CD14-positive monocyte (primary cell): Measurements from ENCODE around the gene RGMA. TPM values are rescaled to one million over a fixed set of nuclear protein-coding genes. Genes with fewer than 3 reads are reported as not detected.

Experiments
- DNase-seq, 3 donors: peaks; one replicate each; pipeline ENCODE4 v3.0.0-alpha.2; 2011 to 2022
- H2AFZ ChIP-seq: 2 replicates; pipeline ENCODE4 v1.6.0; 2012; ENCODE audit warnings: mild to moderate bottlenecking, low read depth, low read length, inconsistent platforms; ENCODE audit not compliant: insufficient read depth, poor library complexity, severe bottlenecking
- H3K27ac ChIP-seq, 2 donors: 1 replicate in 1 of 2; 2 replicates in 1 of 2; pipeline ENCODE4 v1.5.1; 2012 to 2013; ENCODE audit warnings: low read length in 2 of 2, control low read depth in 1 of 2, inconsistent platforms in 1 of 2, low read depth in 1 of 2, mild to moderate bottlenecking in 1 of 2
- H3K27me3 ChIP-seq, 2 donors: one replicate each; pipeline versions ENCODE4 v1.6.0 to v1.6.1; 2011 to 2013; ENCODE audit warnings: low read length in 2 of 2; ENCODE audit not compliant: control insufficient read depth in 2 of 2, insufficient read depth in 2 of 2
- H3K36me3 ChIP-seq, 2 donors: replicated peaks in 1 of 2; 1 replicate in 1 of 2; 2 replicates in 1 of 2; pipeline versions ENCODE4 v1.5.1 to v1.6.1; 2012 to 2013; ENCODE audit warnings: low read length in 2 of 2, control low read depth in 1 of 2, inconsistent platforms in 1 of 2, mild to moderate bottlenecking in 1 of 2; ENCODE audit not compliant: insufficient read depth in 2 of 2, control insufficient read depth in 1 of 2
- H3K4me1 ChIP-seq, 2 donors: 1 replicate in 1 of 2; 2 replicates in 1 of 2; pipeline versions ENCODE4 v1.5.1 to v1.6.1; 2012 to 2013; ENCODE audit warnings: low read length in 2 of 2, control low read depth in 1 of 2, inconsistent platforms in 1 of 2, mild to moderate bottlenecking in 1 of 2, moderate library complexity in 1 of 2; ENCODE audit not compliant: insufficient read depth in 2 of 2, control insufficient read depth in 1 of 2
- H3K4me2 ChIP-seq: replicated peaks from 2 replicates; pipeline ENCODE3; 2012; ENCODE audit warnings: low read length, moderate library complexity, mild to moderate bottlenecking; ENCODE audit not compliant: poor library complexity, severe bottlenecking; ENCODE audit errors: extremely low read depth
- H3K4me3 ChIP-seq, 3 experiments: fragments of 200-600 bp in 1 of 3; sonication (generic) in 1 of 3; replicated peaks in 1 of 3; 1 replicate in 2 of 3; 2 replicates in 1 of 3; pipeline ENCODE4 v1.5.1; 2011 to 2013; ENCODE audit warnings: low read length in 3 of 3, mild to moderate bottlenecking in 3 of 3, control low read depth in 2 of 3, low read depth in 2 of 3, inconsistent platforms in 1 of 3, moderate library complexity in 1 of 3
- H3K79me2 ChIP-seq: 2 replicates; pipeline ENCODE4 v1.6.0; 2012; ENCODE audit warnings: mild to moderate bottlenecking, control low read depth, inconsistent platforms, low read length, moderate library complexity; ENCODE audit not compliant: insufficient read depth
- H3K9ac ChIP-seq: 2 replicates; pipeline ENCODE4 v1.6.0; 2017; ENCODE audit warnings: low read length, mild to moderate bottlenecking; ENCODE audit not compliant: insufficient read depth, poor library complexity, severe bottlenecking
- H3K9me3 ChIP-seq, 2 donors: replicated peaks in 1 of 2; 1 replicate in 1 of 2; 2 replicates in 1 of 2; pipeline versions ENCODE4 v1.5.1 to v1.6.1; 2012 to 2013; ENCODE audit warnings: low read length in 2 of 2, control low read depth in 1 of 2; ENCODE audit not compliant: control insufficient read depth in 1 of 2, insufficient read depth in 1 of 2
- H4K20me1 ChIP-seq: 2 replicates; pipeline ENCODE4 v1.6.0; 2012; ENCODE audit warnings: mild to moderate bottlenecking, low read length, control low read depth, moderate library complexity; ENCODE audit not compliant: insufficient read depth
- H3K27ac Mint-ChIP-seq, 7 donors: one replicate each; pipeline ENCODE4 v1.8.0; 2020; ENCODE audit warnings: mild to moderate bottlenecking in 7 of 7, mixed read lengths in 7 of 7, moderate library complexity in 6 of 7, inconsistent platforms in 2 of 7
- H3K27me3 Mint-ChIP-seq, 3 donors: one replicate each; pipeline ENCODE4 v1.8.0; 2021 to 2022; ENCODE audit warnings: low read depth in 3 of 3, mild to moderate bottlenecking in 3 of 3, mixed read lengths in 3 of 3, moderate library complexity in 3 of 3, inconsistent platforms in 1 of 3
- H3K36me3 Mint-ChIP-seq, 2 donors: one replicate each; pipeline ENCODE4 v1.8.0; 2020; ENCODE audit warnings: mixed read lengths in 2 of 2, inconsistent platforms in 1 of 2, mild to moderate bottlenecking in 1 of 2
- H3K4me1 Mint-ChIP-seq: one replicate; pipeline ENCODE4 v1.8.0; 2020; ENCODE audit warnings: mild to moderate bottlenecking, mixed read lengths
- H3K4me3 Mint-ChIP-seq, 2 donors: one replicate each; pipeline ENCODE4 v1.8.0; 2020; ENCODE audit warnings: mild to moderate bottlenecking in 2 of 2, mixed read lengths in 2 of 2, moderate library complexity in 1 of 2
- H3K9me3 Mint-ChIP-seq, 7 donors: one replicate each; pipeline ENCODE4 v1.8.0; 2020 to 2022; ENCODE audit warnings: mixed read lengths in 7 of 7, mild to moderate bottlenecking in 6 of 7, moderate library complexity in 6 of 7, inconsistent platforms in 2 of 7
- CTCF ChIP-seq: fragments of 200-600 bp; IDR thresholded peaks from one replicate; pipeline ENCODE4 v1.8.0; 2022; ENCODE audit warnings: antibody characterized with exemption, mild to moderate bottlenecking
- WGBS: methylation state at CpG from one replicate; pipeline ENCODE4 v1.1.5; 2013; ENCODE audit warnings: missing lambda C conversion rate; ENCODE audit not compliant: insufficient coverage; 5-methylcytosine and 5-hydroxymethylcytosine counted together
- intact Hi-C, 2 donors: fragments of 100-400 bp; cut with micrococcal nuclease; formaldehyde crosslinking; loops; one replicate each; pipeline versions ENCODE4 v1.15.0 to v1.15.1; 2023
- polyA plus RNA-seq, 3 donors: library from polyadenylated mRNA; depleted of rRNA in 1 of 3; unstranded in 2 of 3; stranded (reverse) in 1 of 3; fragments of 300-500 nt in 2 of 3; fragments of >200 nt in 1 of 3; fragmentation: Illumina TruSeq in 2 of 3; gene quantifications; 1 replicate in 2 of 3; 2 replicates in 1 of 3; pipeline ENCODE4 v1.2.3, GENCODE V29; 2012 to 2021

RGMA gene
- polyA plus RNA-seq, 3 donors: 0.07 to 0.35 (median 0.08) TPM

GRCh38 chr15:93024716-93025624 lies 64.0 kb downstream of the RGMA start:
- peaks cover 0 to 5% (median 0%) of the 10 kb centered on the region in 3 donors for H3K27me3 Mint-ChIP-seq
- H3K4me1 Mint-ChIP-seq: peaks cover 62% of the 10 kb centered on the region
- Histone ChIP-seq H3K79me2 (peaks cover 26% of the 10 kb centered on the region), H3K27ac (peak overlapping the region; percentile 76 to 87), H3K9me3 (no peaks in the 10 kb centered on the region), H3K27me3 (no peaks in the 10 kb centered on the region), H3K9ac (peak overlapping the region; percentile 44), H3K4me2 (peak overlapping the region; percentile 23), H3K36me3 (peaks cover 43 to 53% of the 10 kb centered on the region in 2 donors), H3K4me1 (peaks cover 57 to 58% of the 10 kb centered on the region in 2 donors), H4K20me1 (peaks cover 36% of the 10 kb centered on the region), H2AFZ (no peak overlapping the region), H3K4me3 (peak overlapping the region in 1 of 3 experiments; percentile 33)
- no peak for TF ChIP-seq CTCF
- peaks cover 64 to 69% of the 10 kb centered on the region in 2 donors for H3K36me3 Mint-ChIP-seq
- no peak for DNase-seq
- H3K4me3 Mint-ChIP-seq: peak overlapping the region; percentile 55 to 63
- intact Hi-C loops: loop anchor here in 1 of 2 donors (10.0 kb wide), 1 partner anchor 230 kb away; no protein-coding TSS in a partner anchor
- WGBS: 83% methylated on average over 6 of the region's 8 CpGs
- H3K27ac Mint-ChIP-seq: peak overlapping the region; percentile 88 to 98 (median 93)
- peaks cover 0 to 6% (median 3%) of the 10 kb centered on the region in 7 donors for H3K9me3 Mint-ChIP-seq

- peaks cover 36% of the 10 kb centered on the region for H4K20me1 ChIP-seq
- H3K27ac Mint-ChIP-seq: peak overlapping the region in 5 of 7 donors; percentile 38 to 93 (median 78)
- peaks cover 50 to 51% of the 10 kb centered on the region in 2 donors for H3K4me1 ChIP-seq
- H3K4me2 ChIP-seq: no peak overlapping the region
- intact Hi-C loops: loop anchor here in 1 of 2 donors (10.0 kb wide), 1 partner anchor 229 kb away; no protein-coding TSS in a partner anchor
- no peak for DNase-seq
- H3K9ac ChIP-seq: peak overlapping the region; percentile 44
- H3K36me3 ChIP-seq: peaks cover 50 to 60% of the 10 kb centered on the region in 2 donors
- TF ChIP-seq CTCF: no peak
- H3K27me3 ChIP-seq: no peaks in the 10 kb centered on the region
- peaks cover 55% of the 10 kb centered on the region for H3K4me1 Mint-ChIP-seq
- no peak overlapping the region for H3K4me3 Mint-ChIP-seq
- H3K9me3 Mint-ChIP-seq: peaks cover 0 to 5% (median 2%) of the 10 kb centered on the region in 7 donors
- H3K9me3 ChIP-seq: no peaks in the 10 kb centered on the region
- peaks cover 69 to 76% of the 10 kb centered on the region in 2 donors for H3K36me3 Mint-ChIP-seq
- H3K79me2 ChIP-seq: peaks cover 26% of the 10 kb centered on the region
- peaks cover 0 to 5% (median 0%) of the 10 kb centered on the region in 3 donors for H3K27me3 Mint-ChIP-seq
- 97% methylated on average over 9 of the region's 10 CpGs for WGBS
- H3K27ac ChIP-seq: peak overlapping the region in 1 of 2 donors; percentile 87
- no peak overlapping the region for H2AFZ ChIP-seq
- no peak overlapping the region for H3K4me3 ChIP-seq
Measured at GRCh38 chr15:93024293-93024692, 64.7 kb downstream of the RGMA start.
